K562 (cell line): ENCODE results near the gene DCLK2.

Source experiments
- CBX3 ChIP-seq, 2 experiments: IDR thresholded peaks; 1 replicate in 1 of 2; 2 replicates in 1 of 2; pipeline ENCODE4 v1.6.1; 2012; ENCODE audit warnings: inconsistent platforms in 2 of 2, low read length in 2 of 2, borderline replicate concordance in 1 of 2, control low read depth in 1 of 2
- EZH2 ChIP-seq: IDR thresholded peaks from 2 replicates; pipeline ENCODE4 v1.6.1; 2012; ENCODE audit warnings: low read depth, mild to moderate bottlenecking, inconsistent platforms, low read length, borderline replicate concordance
- GABPA ChIP-seq: fragments of 200-800 bp; sonication (Bioruptor generic); conservative IDR thresholded peaks from 2 replicates; pipeline ENCODE4 v1.6.1; 2016; ENCODE audit warnings: low read depth, missing genetic modification characterization, missing compliant biosample characterization
- ZNF253 ChIP-seq: fragments of 250-450 bp; sonication (Bioruptor Pico); conservative IDR thresholded peaks from 2 replicates; pipeline ENCODE4 v1.6.1; 2021; ENCODE audit warnings: mild to moderate bottlenecking
- TF ChIP-seq, protein P1 (sequence below): fragments of 250-450 bp; sonication (Bioruptor Pico); IDR thresholded peaks from 2 replicates; pipeline ENCODE4 v1.5.0; 2021
- TF ChIP-seq, protein P2 (sequence below): sonication (generic); formaldehyde crosslinking; IDR thresholded peaks from 2 replicates; pipeline ENCODE4 v1.8.0; 2022; ENCODE audit warnings: mild to moderate bottlenecking, low read depth, missing genetic modification reagents
- TF ChIP-seq, protein P3 (sequence below): fragments of 250-450 bp; sonication (Bioruptor Pico); IDR thresholded peaks from 2 replicates; pipeline ENCODE4 v1.4.0; 2020; ENCODE audit warnings: mild to moderate bottlenecking, moderate library complexity, borderline replicate concordance

- TF ChIP-seq EZH2 (no peak), ZNF253 (CRISPR knock-in tag) (no peak), GABPA (no peak), CBX3 (IDR thresholded peaks at IDR 0.05; ENCODE audit: borderline replicate concordance in 1 of 2, low read length in 2 of 2) (no peak)
- TF ChIP-seq, protein P1, sequence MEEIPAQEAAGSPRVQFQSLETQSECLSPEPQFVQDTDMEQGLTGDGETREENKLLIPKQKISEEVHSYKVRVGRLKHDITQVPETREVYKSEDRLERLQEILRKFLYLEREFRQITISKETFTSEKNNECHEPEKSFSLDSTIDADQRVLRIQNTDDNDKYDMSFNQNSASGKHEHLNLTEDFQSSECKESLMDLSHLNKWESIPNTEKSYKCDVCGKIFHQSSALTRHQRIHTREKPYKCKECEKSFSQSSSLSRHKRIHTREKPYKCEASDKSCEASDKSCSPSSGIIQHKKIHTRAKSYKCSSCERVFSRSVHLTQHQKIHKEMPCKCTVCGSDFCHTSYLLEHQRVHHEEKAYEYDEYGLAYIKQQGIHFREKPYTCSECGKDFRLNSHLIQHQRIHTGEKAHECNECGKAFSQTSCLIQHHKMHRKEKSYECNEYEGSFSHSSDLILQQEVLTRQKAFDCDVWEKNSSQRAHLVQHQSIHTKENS: no peak
- TF ChIP-seq, protein P2, sequence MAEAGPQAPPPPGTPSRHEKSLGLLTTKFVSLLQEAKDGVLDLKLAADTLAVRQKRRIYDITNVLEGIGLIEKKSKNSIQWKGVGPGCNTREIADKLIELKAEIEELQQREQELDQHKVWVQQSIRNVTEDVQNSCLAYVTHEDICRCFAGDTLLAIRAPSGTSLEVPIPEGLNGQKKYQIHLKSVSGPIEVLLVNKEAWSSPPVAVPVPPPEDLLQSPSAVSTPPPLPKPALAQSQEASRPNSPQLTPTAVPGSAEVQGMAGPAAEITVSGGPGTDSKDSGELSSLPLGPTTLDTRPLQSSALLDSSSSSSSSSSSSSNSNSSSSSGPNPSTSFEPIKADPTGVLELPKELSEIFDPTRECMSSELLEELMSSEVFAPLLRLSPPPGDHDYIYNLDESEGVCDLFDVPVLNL: no peak
- TF ChIP-seq, protein P3, sequence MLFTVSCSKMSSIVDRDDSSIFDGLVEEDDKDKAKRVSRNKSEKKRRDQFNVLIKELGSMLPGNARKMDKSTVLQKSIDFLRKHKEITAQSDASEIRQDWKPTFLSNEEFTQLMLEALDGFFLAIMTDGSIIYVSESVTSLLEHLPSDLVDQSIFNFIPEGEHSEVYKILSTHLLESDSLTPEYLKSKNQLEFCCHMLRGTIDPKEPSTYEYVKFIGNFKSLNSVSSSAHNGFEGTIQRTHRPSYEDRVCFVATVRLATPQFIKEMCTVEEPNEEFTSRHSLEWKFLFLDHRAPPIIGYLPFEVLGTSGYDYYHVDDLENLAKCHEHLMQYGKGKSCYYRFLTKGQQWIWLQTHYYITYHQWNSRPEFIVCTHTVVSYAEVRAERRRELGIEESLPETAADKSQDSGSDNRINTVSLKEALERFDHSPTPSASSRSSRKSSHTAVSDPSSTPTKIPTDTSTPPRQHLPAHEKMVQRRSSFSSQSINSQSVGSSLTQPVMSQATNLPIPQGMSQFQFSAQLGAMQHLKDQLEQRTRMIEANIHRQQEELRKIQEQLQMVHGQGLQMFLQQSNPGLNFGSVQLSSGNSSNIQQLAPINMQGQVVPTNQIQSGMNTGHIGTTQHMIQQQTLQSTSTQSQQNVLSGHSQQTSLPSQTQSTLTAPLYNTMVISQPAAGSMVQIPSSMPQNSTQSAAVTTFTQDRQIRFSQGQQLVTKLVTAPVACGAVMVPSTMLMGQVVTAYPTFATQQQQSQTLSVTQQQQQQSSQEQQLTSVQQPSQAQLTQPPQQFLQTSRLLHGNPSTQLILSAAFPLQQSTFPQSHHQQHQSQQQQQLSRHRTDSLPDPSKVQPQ (CRISPR knock-in tag): no peak
Observed at GRCh38 chr4:150080337-150080736, 2.1 kb downstream of the DCLK2 start.
